GM18951 (cell line): ENCODE results near the gene PTMS.

Source experiments
- POLR2A ChIP-seq: IDR thresholded peaks from 4 replicates; pipeline ENCODE4 v1.6.1; 2011; ENCODE audit warnings: mild to moderate bottlenecking; ENCODE audit not compliant: insufficient read length, insufficient read depth; ENCODE audit errors: extremely low read depth
- in situ Hi-C: fragments of 300-500 bp; cut with MboI; formaldehyde crosslinking; loops from one replicate; pipeline ENCODE4 v1.12.0; 2022; ENCODE audit warnings: low sequenced_read_pairs, mixed read lengths, inconsistent platforms; ENCODE audit not compliant: unreplicated experiment

Gene PTMS

GRCh38 chr12:6763380-6763779, 2.8 kb upstream of the PTMS start:
- in situ Hi-C loops: no loop called here

GRCh38 chr12:6764011-6764828, 1.9 kb upstream of the PTMS start:
- in situ Hi-C loops: no loop called here
- TF ChIP-seq POLR2A: peak; percentile 44

More at GRCh38 chr12:6763380-6763779, 2.8 kb upstream of the PTMS start:
- TF ChIP-seq POLR2A: no peak

DNA sequence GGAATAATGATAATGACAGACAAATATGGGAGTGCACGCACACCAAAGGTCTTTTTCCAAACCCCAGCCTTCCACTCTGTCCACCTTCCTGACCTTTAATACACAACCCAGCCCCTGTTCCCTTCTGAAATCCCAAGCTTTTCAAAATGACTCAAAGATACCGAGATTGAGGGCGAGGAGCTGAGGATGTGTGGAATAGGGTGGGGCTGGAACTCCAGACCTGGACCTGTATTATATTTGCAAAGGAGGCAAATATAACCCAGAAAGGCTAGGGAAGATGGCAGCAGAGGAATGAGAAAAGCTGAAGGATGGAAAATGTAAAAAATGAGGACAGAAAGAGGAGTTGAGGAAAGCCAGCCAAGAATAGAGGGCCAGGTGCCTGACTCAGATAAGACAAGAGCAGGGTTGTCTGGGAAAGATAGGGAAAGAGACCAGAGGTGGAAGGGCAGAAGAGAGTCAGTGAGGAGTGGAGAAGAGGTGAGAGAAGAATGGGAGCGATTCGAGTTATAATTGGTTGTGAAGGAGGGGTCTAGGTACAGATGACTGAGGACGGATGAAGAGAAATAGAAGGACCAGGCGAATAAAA, 1.0 kb upstream of the PTMS start:
- in situ Hi-C loops: no loop called here

DNA sequence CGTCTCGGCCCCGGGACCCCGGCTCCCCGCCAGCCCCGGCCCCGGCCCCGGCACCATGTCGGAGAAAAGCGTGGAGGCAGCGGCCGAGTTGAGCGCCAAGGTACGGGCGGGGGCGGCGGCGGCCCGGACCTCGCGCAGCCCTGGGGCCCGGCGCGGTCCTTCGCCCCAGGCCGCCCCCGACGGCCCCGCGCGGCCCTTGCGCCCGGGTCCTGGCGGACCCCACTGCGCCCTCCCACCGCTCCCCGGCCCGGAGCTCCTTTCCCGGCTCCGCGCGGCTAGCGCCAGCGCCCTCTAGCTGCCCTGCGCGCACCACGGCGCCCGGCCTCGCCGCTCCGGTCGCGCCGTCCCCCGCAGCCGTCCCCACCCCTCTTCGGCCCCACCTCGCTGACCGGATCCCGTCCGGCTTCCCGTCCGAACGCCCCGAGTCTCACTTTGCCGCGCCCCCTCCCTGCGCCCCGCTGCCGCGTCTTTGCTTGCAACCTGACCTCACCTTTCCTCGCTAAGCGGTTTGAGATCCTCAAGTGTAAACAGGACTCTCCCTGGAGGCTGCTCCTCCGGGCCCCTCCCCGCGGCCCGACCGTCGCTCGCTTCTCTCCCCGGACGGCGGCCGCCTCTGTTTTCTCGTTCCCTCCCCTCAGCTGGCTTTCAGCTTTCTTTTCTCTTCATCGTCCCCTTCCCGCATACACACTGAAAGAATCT, 637 bp downstream of the PTMS start:
- TF ChIP-seq POLR2A: peak; percentile 26
- in situ Hi-C loops: no loop called here

More for the DNA sequence above, 1.0 kb upstream of the PTMS start:
- no peak for TF ChIP-seq POLR2A

GRCh38 chr12:6767353-6768319, 1.5 kb downstream of the PTMS start:
- TF ChIP-seq POLR2A: no peak
- in situ Hi-C loops: no loop called here

DNA sequence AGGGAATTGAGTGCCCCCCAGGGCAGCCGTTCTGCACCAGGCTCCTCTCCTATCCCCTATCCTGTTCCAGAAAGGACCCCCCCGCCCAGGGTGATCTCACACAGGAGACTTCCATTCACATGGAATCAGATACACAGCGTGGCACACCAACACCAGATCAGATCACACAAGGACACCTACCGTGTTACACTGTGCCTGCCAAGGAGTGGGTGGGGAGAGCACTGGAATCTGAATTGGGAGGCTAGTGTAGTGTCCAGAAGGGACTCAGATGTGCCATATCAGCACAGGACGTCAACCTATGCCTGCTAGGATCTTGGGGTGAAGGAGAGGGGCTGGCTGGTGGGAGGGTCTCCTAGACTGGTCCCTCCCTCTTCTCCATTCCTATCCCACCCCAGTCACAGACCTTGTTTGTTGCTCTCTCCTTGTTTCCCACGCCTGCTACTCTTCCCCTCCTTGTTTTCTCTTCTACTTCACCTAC, 2.3 kb downstream of the PTMS start:
- no peak for TF ChIP-seq POLR2A

GRCh38 chr12:6768990-6769389, 2.8 kb downstream of the PTMS start:
- TF ChIP-seq POLR2A: no peak

More for the DNA sequence above, 2.3 kb downstream of the PTMS start:
- in situ Hi-C loops: no loop called here

DNA sequence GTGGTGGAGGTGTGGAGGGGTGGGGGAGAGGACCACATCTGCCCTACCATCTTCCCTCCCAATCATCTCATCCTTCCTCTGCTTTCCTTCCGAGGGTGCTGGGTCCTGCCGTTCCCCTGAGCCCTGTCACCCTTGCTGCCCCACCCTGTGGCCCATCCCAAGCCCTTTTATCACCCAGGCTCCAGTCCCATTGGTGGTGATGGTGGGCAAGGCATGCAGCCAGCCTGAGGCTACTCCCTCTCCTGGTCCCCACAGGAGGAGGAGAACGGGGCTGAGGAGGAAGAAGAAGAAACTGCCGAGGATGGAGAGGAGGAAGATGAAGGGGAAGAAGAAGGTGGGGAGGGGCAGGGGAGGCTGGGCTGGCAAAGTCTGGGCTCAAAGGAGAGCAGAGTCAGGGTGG, 3.5 kb downstream of the PTMS start:
- in situ Hi-C loops: no loop called here
- TF ChIP-seq POLR2A: no peak

More at GRCh38 chr12:6768990-6769389, 2.8 kb downstream of the PTMS start:
- in situ Hi-C loops: no loop called here

DNA sequence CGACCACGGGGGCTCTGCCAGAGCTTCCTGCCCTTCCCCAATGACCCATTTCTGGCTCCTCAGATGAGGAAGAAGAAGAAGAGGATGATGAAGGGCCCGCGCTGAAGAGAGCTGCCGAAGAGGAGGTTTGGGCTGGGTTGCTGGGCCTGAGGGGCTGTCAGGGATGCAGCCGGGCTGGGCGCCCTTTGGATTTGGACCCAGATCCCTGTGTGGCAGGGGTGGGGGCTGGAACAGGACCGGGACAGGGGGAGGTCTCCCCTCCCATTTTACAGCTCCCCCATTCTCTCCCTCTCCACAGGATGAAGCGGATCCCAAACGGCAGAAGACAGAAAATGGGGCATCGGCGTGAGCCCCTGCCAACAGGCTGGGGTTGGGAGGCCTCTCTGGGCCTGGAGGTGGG, 3.9 kb downstream of the PTMS start:
- in situ Hi-C loops: no loop called here
- TF ChIP-seq POLR2A: no peak

DNA sequence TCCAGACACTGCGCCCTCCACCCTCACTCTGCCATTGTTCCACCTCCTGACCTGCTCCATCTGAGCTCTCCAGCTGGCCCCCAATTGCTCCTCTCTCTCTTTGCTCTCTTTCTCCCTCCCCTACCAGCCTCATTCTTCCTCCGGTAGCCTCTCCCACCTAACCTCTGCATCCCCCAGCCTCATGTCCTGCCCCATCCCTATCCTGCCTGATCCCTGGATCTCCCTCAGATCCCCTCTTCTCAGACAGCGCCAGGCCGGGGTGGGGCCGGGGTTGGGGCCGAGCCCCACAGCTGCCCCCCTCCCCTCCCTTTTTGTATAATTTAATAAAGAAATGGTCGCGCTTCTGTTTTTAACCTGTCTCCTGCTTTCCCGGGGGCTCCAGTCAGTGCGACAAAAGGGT, 4.4 kb downstream of the PTMS start:
- TF ChIP-seq POLR2A: no peak
- in situ Hi-C loops: no loop called here

DNA sequence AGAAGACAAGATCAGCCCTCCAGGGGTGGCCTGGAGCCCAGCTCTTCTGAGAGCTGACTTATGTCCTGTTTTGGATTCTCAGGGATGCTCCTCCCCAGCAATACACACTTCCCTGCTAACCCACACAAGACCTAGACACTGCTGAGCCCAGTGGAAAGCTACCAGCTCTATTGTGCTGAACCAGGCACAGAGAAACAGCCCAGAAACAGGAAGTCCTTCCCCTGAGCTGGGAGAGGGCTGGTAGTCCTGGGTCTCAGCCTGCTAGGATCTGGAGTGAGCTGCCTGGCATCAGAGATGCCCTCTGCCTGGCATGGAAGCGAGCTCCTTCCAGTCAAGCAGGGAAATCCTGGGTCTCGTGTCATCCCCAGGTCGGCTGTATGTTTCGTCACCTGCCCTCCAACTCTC, 4.9 kb downstream of the PTMS start:
- TF ChIP-seq POLR2A: no peak
- in situ Hi-C loops: no loop called here

DNA sequence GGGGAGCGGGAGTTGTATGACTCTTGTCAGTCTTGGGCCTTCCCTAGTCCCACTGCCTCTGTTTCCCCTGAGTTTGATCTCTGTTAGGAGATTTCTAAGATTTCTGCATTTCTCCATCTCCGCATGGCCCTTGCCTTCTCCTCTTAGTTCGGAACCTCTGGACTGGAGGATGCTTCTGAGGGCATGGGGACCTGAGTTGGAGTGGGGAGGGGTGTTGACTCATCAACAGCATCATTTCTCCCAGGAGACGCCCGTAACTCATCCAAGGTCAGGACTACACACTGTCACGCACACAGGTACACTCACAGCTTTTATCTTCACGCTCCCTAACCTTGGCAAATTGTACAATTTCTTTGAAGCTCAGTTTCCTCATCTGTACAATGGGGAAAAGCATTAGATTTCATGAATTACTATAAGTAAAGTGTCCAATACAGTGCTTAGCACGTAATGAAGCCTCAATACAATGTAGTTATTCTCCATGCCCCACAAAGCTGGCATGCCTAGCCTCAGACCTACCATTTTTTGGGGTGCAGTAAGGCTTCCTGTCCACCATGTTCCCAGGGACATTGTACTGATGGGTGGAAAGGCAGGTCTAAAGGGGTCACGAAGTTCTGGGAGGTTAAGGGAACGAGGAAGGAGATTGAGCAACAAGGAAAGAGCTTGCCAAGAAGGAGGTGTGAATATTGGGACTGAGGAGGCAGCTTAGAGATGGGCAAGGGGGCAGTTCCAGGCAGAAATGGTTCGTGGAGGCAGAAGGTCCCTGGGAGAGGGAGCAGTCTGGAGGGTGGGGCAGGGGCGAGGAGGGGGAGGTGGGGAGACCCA, 5.6 kb downstream of the PTMS start:
- no peak for TF ChIP-seq POLR2A
- in situ Hi-C loops: no loop called here

- in situ Hi-C loops: no loop called here
- TF ChIP-seq POLR2A: peak; percentile 57
Measured at GRCh38 chr12:6772331-6772695, 6.2 kb downstream of the PTMS start, which contains the start of gene LAG3. LAG3 (plus strand) TSS chr12:6772520; CDS start chr12:6772853, 333 bp downstream.
